Fibroblast of lung (primary cell): ENCODE data around the gene UGT1A1. TPM values are rescaled to one million over a fixed set of nuclear protein-coding genes. Genes with fewer than 3 reads are reported as not detected.
"Not testable (repeated sequence)": the region's sequence is repeated elsewhere in the genome, so short reads cannot be mapped to it uniquely, and the experiment has no call there.

Source experiments
- DNase-seq, 2 donors: peaks; one replicate each; pipeline versions ENCODE4 v3.0.0 to v3.0.0-alpha.2; 2010; ENCODE audit warnings: low read depth in 2 of 2
- H2AFZ ChIP-seq: 2 replicates; pipeline ENCODE4 v1.5.1; 2012; ENCODE audit warnings: low read length, control low read depth, inconsistent platforms
- H3K27ac ChIP-seq: 2 replicates; pipeline ENCODE4 v1.5.1; 2011; ENCODE audit warnings: low read length, control low read depth; ENCODE audit not compliant: insufficient read depth
- H3K27me3 ChIP-seq: 2 replicates; pipeline ENCODE4 v1.5.1; 2011; ENCODE audit warnings: mild to moderate bottlenecking, low read length; ENCODE audit not compliant: control insufficient read depth, insufficient read depth
- H3K36me3 ChIP-seq: 2 replicates; pipeline ENCODE4 v1.5.1; 2011; ENCODE audit warnings: low read length; ENCODE audit not compliant: control insufficient read depth, insufficient read depth
- H3K4me1 ChIP-seq: 2 replicates; pipeline ENCODE4 v1.5.1; 2011; ENCODE audit warnings: low read length; ENCODE audit not compliant: control insufficient read depth, insufficient read depth; ENCODE audit errors: extremely low read depth
- H3K4me2 ChIP-seq: 2 replicates; pipeline ENCODE4 v1.5.1; 2011; ENCODE audit warnings: low read length, control low read depth; ENCODE audit not compliant: insufficient read depth; ENCODE audit errors: extremely low read depth
- H3K4me3 ChIP-seq, 4 experiments: fragments of 200-600 bp in 1 of 4; sonication (generic) in 1 of 4; replicated peaks in 1 of 4; 2 replicates each; pipeline ENCODE4 v1.5.1; 2011 to 2016; ENCODE audit warnings: low read length in 4 of 4, low read depth in 3 of 4, mild to moderate bottlenecking in 3 of 4, control low read depth in 2 of 4, inconsistent platforms in 1 of 4, mixed read lengths in 1 of 4; ENCODE audit not compliant: insufficient read depth in 1 of 4; ENCODE audit errors: control extremely low read depth in 1 of 4
- H3K79me2 ChIP-seq: 2 replicates; pipeline ENCODE4 v1.5.1; 2012; ENCODE audit warnings: mild to moderate bottlenecking, low read length, inconsistent platforms; ENCODE audit not compliant: control insufficient read depth, insufficient read depth
- H3K9ac ChIP-seq: 2 replicates; pipeline ENCODE4 v1.5.1; 2011; ENCODE audit warnings: mild to moderate bottlenecking, low read length, control low read depth; ENCODE audit not compliant: insufficient read depth
- H3K9me3 ChIP-seq: 2 replicates; pipeline ENCODE4 v1.5.1; 2012; ENCODE audit warnings: low read depth, low read length; ENCODE audit not compliant: control insufficient read depth, insufficient read depth
- H4K20me1 ChIP-seq: 2 replicates; pipeline ENCODE4 v1.5.1; 2011; ENCODE audit warnings: low read length; ENCODE audit not compliant: control insufficient read depth, insufficient read depth; ENCODE audit errors: extremely low read depth
- CTCF ChIP-seq, 2 donors: IDR thresholded peaks in 1 of 2; conservative IDR thresholded peaks in 1 of 2; 1 replicate in 1 of 2; 2 replicates in 1 of 2; pipeline ENCODE4 v1.5.1; 2011 to 2012; ENCODE audit warnings: low read length in 2 of 2, control low read depth in 1 of 2, inconsistent platforms in 1 of 2, low read depth in 1 of 2, mild to moderate bottlenecking in 1 of 2
- EZH2 ChIP-seq: IDR thresholded peaks from 2 replicates; pipeline ENCODE4 v1.5.1; 2012; ENCODE audit warnings: low read length, control low read depth, mild to moderate bottlenecking; ENCODE audit errors: missing control alignments
- polyA plus RNA-seq, 2 donors: library from polyadenylated mRNA; depleted of rRNA in 1 of 2; stranded (reverse) in 1 of 2; unstranded in 1 of 2; fragments of >200 nt; gene quantifications; 2 replicates each; pipeline ENCODE4 v1.2.1, GENCODE V29; 2011 to 2012; ENCODE audit warnings: missing spikeins in 1 of 2
- total RNA-seq: library from RNA; depleted of rRNA; stranded (reverse); fragments of >200 nt; gene quantifications from 2 replicates; pipeline ENCODE4 v1.2.1, GENCODE V29; 2014

UGT1A1 gene
- total and polyA plus RNA-seq, 2 donors (not counting 1 experiment from before 2014, with no cell fraction given), result not detected

- Histone ChIP-seq H3K4me3 (no peak within 1 kb of the TSS), H3K79me2 (no peaks in the 10 kb centered on the region), H3K4me1 (no peaks in the 10 kb centered on the region), H2AFZ (no peak within 1 kb of the TSS), H3K36me3 (no peaks in the 10 kb centered on the region), H3K9ac (no peak within 1 kb of the TSS), H3K27ac (no peak within 1 kb of the TSS), H3K4me2 (no peak within 1 kb of the TSS), H3K27me3 (no peaks in the 10 kb centered on the region), H3K9me3 (no peaks in the 10 kb centered on the region), H4K20me1 (no peaks in the 10 kb centered on the region)
- TF ChIP-seq EZH2 (no peak), CTCF (conservative IDR thresholded peaks at IDR 0.05 in 1 of 2, IDR thresholded peaks at IDR 0.05 in 1 of 2; ENCODE audit: low read depth in 1 of 2, low read length in 2 of 2) (no peak)
- DNase-seq, result no peak
Observed at GRCh38 chr2:233728723-233729301, 31.3 kb upstream of the UGT1A1 start, which contains the start of gene UGT1A3. UGT1A3 (plus strand) TSS chr2:233729042; CDS start chr2:233729127, 85 bp downstream.

- DNase-seq, H3K4me1 ChIP-seq, H4K20me1 ChIP-seq, H3K4me3 ChIP-seq, H3K27ac ChIP-seq, H3K9me3 ChIP-seq, H3K79me2 ChIP-seq, H3K9ac ChIP-seq, H3K27me3 ChIP-seq, H3K4me2 ChIP-seq, H2AFZ ChIP-seq, H3K36me3 ChIP-seq: not testable (repeated sequence)
Observed at GRCh38 chr2:233736868-233737653, 23.0 kb upstream of the UGT1A1 start.

- no peak for TF ChIP-seq CTCF (conservative IDR thresholded peaks at IDR 0.05 in 1 of 2, IDR thresholded peaks at IDR 0.05 in 1 of 2; ENCODE audit: low read depth in 1 of 2, low read length in 2 of 2)
- TF ChIP-seq EZH2, result no peak
Observed at GRCh38 chr2:233740870-233741269, 19.2 kb upstream of the UGT1A1 start.

More at GRCh38 chr2:233740870-233741269, 19.2 kb upstream of the UGT1A1 start:
- DNase-seq, result no peak
- no peaks in the 10 kb centered on the region for H3K4me1 ChIP-seq
- no peaks in the 10 kb centered on the region for H3K27me3 ChIP-seq
- H3K4me2 ChIP-seq, result no peak overlapping the region
- no peak overlapping the region for H2AFZ ChIP-seq
- H3K9me3 ChIP-seq, result no peaks in the 10 kb centered on the region
- H3K4me3 ChIP-seq, result no peak overlapping the region
- no peak overlapping the region for H3K27ac ChIP-seq
- H4K20me1 ChIP-seq, result no peaks in the 10 kb centered on the region
- no peaks in the 10 kb centered on the region for H3K36me3 ChIP-seq
- no peaks in the 10 kb centered on the region for H3K79me2 ChIP-seq
- no peak overlapping the region for H3K9ac ChIP-seq
